Stimulated activated CD4-positive, alpha-beta T cell treated with anti-CD3 and anti-CD28 coated beads, Interleukin-1b, Interleukin-23, amount 100 ng/mL, for 4 hours (primary cell): ENCODE data around the gene ADAMTSL2.
A peak's percentile ranks its signal among the peaks of the same experiment; 100 is the strongest.

Experiments used
- DNase-seq, 2 donors: peaks; one replicate each; pipeline ENCODE4 v3.0.0-alpha.2; 2020; ENCODE audit warnings: low read depth in 2 of 2

The ADAMTSL2 gene

GRCh38 chr9:133606708-133607025, 72.2 kb downstream of the ADAMTSL2 start:
- no peak for DNase-seq

GRCh38 chr9:133607381-133607780, 72.9 kb downstream of the ADAMTSL2 start:
- DNase-seq = no peak

DNA sequence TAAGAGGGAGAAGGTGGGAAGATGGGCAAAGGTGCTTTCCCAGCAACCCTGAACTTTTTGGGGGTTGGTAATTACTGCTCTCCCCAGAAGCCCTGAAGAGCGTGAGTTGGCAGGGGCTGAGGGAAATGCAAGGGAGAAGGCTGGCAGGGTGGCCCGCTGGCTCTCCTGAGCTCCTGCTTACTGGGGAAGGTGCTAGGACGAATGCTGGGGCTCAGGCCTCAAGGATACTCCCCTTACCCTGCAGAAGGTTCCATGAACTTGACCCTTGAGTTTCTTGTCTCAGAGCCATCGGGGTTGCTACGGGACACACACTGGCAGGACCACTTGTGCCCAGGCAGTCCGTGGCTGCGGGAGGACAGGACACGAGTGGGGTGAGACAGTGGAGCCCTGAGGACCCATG, 73.5 kb downstream of the ADAMTSL2 start:
- DNase-seq = no peak

DNA sequence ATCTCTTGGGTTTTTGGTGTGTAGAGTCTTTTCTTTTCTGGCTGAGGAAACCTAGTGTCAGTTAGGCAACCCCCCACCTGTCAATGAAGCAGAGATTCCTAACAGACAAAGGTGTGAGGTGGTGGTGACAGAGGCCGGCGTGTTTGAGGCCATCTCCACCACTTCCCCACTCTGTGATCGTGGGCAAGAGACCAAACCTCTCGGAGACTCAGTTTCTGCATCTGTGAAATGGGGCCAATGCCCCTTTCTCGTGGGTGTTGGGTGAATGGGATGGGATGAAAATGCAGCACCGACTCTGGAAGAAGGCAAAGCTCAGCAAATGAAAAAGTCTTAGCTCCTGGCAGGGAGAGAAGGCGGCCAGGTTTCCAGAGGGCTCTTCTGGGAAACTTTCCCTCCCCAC, 73.9 kb downstream of the ADAMTSL2 start:
- DNase-seq = no peak

GRCh38 chr9:133608889-133609288, 74.4 kb downstream of the ADAMTSL2 start:
- no peak for DNase-seq

DNA sequence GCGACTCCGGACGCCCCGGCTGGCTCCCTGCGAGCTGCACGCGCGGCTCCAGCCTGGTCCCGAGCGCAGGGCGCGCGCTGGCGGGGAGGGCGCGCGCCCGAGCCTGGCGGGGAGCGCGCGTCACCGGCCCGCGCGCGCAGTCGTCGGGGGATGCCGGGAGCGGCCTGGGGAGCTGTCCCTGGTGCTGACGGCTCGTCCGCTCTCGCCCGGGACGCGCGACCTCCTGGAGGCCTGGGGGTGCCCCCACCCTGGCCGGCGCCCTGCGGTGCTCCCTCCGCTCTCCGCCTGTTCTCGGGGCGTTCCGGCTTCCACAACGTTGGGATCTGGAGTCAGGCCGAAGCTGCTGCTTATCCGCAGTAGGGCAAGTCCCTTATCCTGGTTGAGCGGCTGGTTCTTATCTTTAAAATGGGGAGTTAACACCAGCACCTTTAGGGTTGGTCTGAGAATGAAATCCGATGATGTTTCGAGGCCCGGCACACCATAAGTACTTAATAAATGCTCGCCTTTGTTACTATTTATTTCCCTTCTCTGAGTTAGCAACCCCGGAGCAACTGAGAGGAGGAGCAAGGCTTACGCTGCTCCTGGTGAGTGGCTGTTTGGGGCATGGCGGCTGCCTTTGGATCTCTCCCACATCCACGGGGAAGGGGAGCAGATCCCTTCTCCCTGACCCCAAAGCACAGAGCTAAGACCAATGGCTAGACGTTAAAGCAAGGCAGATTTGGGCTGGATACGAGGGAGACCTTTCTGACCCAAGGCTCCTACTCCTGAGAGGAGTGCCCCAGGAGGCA, 75.0 kb downstream of the ADAMTSL2 start, which contains the start of gene FAM163B:
TSS of gene FAM163B (minus strand) at position 79 of the 788 bp plus-strand sequence. CDS start 29,166 bp downstream, outside the sequence.
- peak in 1 of 2 donors; percentile 36 for DNase-seq

GRCh38 chr9:133610845-133611244, 76.3 kb downstream of the ADAMTSL2 start:
- no peak for DNase-seq

DNA sequence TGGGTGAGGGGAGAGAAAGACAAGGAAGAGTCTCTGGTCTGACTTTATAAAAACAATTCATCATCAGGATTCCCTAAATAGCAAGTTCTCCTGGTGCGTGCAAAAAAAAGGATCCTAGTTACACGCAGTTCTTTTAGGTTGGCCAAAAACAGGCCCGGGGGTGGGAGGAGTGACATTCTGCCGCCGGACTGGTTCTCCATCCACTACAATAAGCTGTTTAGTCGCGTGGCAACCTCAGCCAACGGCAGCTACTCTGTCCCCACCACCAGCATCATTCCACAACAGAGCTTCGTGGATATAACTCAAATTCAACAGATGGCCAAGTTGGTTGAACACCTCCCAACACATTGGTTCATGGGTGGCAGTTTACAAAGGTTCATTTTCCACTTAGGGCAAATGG, 77.5 kb downstream of the ADAMTSL2 start:
- DNase-seq = no peak

GRCh38 chr9:133612816-133613215, 78.3 kb downstream of the ADAMTSL2 start:
- no peak for DNase-seq

- no peak for DNase-seq
These were observed 78.9 kb downstream of the ADAMTSL2 start for GRCh38 chr9:133613432-133613831.

GRCh38 chr9:133614056-133614455, 79.6 kb downstream of the ADAMTSL2 start:
- DNase-seq = no peak

GRCh38 chr9:133614678-133615077, 80.2 kb downstream of the ADAMTSL2 start:
- DNase-seq = no peak

- no peak for DNase-seq
These were observed 80.7 kb downstream of the ADAMTSL2 start for GRCh38 chr9:133615186-133615585.

GRCh38 chr9:133615606-133616188, 81.2 kb downstream of the ADAMTSL2 start:
- DNase-seq = no peak

GRCh38 chr9:133616643-133617405, 82.3 kb downstream of the ADAMTSL2 start:
- no peak for DNase-seq

GRCh38 chr9:133618726-133619125, 84.2 kb downstream of the ADAMTSL2 start:
- no peak for DNase-seq

DNA sequence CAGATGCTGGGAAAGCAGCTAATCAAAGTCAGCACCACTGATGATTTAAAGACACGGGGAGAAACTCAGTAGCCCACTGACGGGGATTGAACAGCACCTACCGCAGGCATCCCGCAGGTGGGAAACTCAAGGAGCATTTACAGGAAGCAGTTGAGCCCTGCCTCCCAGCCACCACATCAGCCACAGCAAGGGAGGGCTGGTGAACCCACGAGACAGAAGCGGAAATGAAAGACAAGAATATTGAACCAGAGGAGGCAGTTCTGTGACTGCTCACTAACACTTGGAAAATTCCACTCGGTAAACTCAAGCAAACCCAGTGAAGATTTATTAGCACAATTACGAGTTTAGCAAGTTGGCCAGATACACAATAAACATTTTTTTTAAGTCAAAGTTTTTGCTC, 85.3 kb downstream of the ADAMTSL2 start:
- DNase-seq = peak; percentile 14 to 39

DNA sequence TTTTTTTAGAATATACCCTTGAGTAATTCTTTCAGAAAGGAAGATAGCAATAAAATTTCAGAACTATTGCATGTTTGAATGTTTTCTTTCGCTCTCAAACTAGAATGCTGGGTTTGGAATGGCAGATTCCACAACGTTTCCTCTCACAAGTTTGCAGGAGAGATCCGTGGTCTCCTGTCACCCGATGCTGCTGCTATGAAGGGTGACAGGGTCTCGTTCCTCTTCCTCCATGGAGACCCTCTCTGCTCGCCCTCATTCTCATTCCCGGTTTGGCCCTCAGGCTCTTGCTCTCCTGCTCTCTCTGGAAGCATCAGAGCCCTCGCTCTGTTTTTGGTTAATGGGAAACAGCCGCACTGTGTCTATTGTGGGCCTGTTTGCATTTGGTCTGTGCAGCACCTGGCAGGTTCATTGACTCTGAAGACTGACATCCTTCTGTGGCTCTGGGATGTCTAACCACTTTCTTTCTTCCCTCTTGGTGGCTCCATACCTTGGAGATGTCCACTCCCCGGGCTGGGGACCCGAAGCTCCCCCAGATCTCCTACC, 87.3 kb downstream of the ADAMTSL2 start:
- DNase-seq = no peak

DNA sequence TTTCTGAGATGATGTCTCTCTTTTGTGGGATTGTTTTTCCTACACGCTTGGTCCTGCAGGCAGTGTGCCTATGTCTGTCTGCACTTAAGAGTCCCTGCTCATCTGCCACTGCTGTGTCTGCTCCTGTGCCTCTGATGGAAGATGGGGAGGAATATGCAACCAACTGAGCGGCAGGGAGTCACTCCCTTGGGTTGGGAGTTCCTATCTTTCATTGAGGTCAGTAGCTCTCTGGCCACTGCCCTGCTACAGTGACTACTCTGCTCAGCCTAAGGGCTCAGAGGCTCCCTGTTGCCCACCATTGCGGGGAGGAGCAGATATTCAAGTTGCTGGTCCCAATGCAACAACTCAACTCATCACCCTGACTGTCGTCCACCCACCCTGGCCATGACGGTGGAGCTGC, 88.1 kb downstream of the ADAMTSL2 start:
- no peak for DNase-seq
